Measurements from ENCODE around the gene ZNF516. TPM values are rescaled to one million over a fixed set of nuclear protein-coding genes. Genes with fewer than 3 reads are reported as not detected.

The ZNF516 gene
- total and polyA plus RNA-seq, 7 donors, result 2.1 to 29.9 (median 24.3) TPM

DNA sequence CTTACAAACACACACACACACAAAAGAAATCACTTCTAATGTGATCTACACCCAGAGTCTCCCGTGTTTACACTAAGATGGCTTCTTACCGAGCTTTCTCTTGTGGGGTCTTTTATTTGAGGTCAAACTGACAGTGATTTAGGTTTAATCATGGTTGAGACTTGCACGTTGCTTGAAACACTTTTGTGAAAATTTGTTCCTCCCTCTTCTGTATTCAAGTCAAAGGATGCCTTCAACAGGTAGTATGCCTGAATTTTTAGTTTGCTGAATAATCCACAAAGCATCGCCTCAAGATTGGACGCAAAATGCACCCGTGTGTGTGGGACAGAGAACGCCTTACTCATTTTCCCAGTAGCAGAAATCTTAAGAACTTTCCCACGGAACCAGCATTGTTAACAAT, 4.0 kb upstream of the ZNF516 start:
- H3K4me1 ChIP-seq, result peaks cover 0 to 13% (median 3%) of the 10 kb centered on the region in 4 donors
- no peak for DNase-seq
- intact Hi-C loops (cut with DNase I), result loop anchor here (5.0 to 10.0 kb wide), 3 partner anchors 102 to 326 kb away; partner anchors contain the start of gene ZNF236
- H3K36me3 ChIP-seq, result no peaks in the 10 kb centered on the region
- no peak overlapping the region for H3K4me3 ChIP-seq
- TF ChIP-seq POLR2AphosphoS5 (IDR thresholded peaks at IDR 0.05) (no peak), EP300 (IDR thresholded peaks at IDR 0.05) (no peak), POLR2A (IDR thresholded peaks at IDR 0.05) (no peak)
- TF ChIP-seq, protein P1, sequence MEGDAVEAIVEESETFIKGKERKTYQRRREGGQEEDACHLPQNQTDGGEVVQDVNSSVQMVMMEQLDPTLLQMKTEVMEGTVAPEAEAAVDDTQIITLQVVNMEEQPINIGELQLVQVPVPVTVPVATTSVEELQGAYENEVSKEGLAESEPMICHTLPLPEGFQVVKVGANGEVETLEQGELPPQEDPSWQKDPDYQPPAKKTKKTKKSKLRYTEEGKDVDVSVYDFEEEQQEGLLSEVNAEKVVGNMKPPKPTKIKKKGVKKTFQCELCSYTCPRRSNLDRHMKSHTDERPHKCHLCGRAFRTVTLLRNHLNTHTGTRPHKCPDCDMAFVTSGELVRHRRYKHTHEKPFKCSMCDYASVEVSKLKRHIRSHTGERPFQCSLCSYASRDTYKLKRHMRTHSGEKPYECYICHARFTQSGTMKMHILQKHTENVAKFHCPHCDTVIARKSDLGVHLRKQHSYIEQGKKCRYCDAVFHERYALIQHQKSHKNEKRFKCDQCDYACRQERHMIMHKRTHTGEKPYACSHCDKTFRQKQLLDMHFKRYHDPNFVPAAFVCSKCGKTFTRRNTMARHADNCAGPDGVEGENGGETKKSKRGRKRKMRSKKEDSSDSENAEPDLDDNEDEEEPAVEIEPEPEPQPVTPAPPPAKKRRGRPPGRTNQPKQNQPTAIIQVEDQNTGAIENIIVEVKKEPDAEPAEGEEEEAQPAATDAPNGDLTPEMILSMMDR (IDR thresholded peaks at IDR 0.05), result no peak
- no peak overlapping the region for H3K27ac ChIP-seq
- 78 to 88% methylated on average over 8 of the region's 8 CpGs for WGBS, 2 donors
- H3K9me3 ChIP-seq, result no peaks in the 10 kb centered on the region
- H3K27me3 ChIP-seq, result no peaks in the 10 kb centered on the region

DNA sequence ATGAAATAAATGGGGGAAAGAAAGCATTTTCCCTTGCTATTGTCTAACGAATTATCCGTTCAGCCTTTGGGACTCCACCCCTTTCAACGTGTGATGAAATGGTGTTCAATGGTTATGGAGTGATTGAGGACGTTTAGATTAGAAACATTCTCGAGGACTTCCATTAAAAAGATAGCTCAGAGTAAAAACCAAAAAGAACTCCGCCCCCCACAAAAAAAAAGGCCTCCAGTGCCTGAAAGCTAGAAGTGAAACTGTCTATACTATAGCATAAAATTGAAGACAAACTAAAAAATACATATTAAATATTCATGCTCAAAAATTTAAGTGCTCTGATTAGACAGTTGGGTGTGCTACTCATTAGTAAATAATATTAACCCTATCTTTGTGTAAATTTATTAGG, 3.0 kb upstream of the ZNF516 start:
- intact Hi-C loops (cut with DNase I), result loop anchor here (5.0 to 10.0 kb wide), 3 partner anchors 101 to 327 kb away; partner anchors contain the start of gene ZNF236
- H3K4me3 ChIP-seq, result no peak overlapping the region
- 29 to 38% methylated on average over 6 of the region's 6 CpGs for WGBS, 2 donors
- H3K27me3 ChIP-seq, result no peaks in the 10 kb centered on the region
- H3K27ac ChIP-seq, result peak overlapping the region in 1 of 4 donors; percentile 87
- no peak for TF ChIP-seq POLR2A (IDR thresholded peaks at IDR 0.05)
- TF ChIP-seq POLR2AphosphoS5 (IDR thresholded peaks at IDR 0.05), result no peak
- no peak for TF ChIP-seq EP300 (IDR thresholded peaks at IDR 0.05)
- TF ChIP-seq, protein P1 (IDR thresholded peaks at IDR 0.05), result no peak
- H3K4me1 ChIP-seq, result peaks cover 0 to 19% (median 3%) of the 10 kb centered on the region in 4 donors
- DNase-seq, result no peak
- H3K36me3 ChIP-seq, result no peaks in the 10 kb centered on the region
- H3K9me3 ChIP-seq, result no peaks in the 10 kb centered on the region

DNA sequence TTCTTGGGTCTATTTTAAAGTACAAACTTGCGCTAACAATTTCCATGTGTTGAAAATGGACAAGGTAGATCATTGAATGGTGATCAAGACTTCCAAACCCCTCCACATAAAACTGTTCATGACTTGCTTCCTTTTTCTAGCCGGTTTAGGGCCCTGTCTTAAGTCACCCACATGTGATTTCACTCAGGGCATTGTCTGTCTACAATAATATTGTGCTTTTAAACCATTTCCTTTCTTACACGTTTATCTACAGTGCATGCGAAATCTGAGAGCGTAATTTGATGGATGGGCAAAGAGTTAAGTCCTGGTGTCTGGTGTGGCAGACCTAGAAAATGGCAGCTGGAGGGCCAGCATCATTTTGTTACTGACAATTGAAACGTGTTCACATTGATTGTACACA, 2.0 kb upstream of the ZNF516 start:
- no peaks in the 10 kb centered on the region for H3K36me3 ChIP-seq
- H3K27ac ChIP-seq, result peak overlapping the region; percentile 84 to 94 (median 90)
- 55 to 67% methylated on average over 6 of the region's 6 CpGs for WGBS, 2 donors
- H3K27me3 ChIP-seq, result no peaks in the 10 kb centered on the region
- H3K4me1 ChIP-seq, result peaks cover 0 to 20% (median 3%) of the 10 kb centered on the region in 4 donors
- no peak for DNase-seq
- intact Hi-C loops (cut with DNase I), result loop anchor here (5.0 to 10.0 kb wide), 3 partner anchors 100 to 328 kb away; partner anchors contain the start of gene ZNF236
- no peak overlapping the region for H3K4me3 ChIP-seq
- no peaks in the 10 kb centered on the region for H3K9me3 ChIP-seq
- TF ChIP-seq, protein P1 (IDR thresholded peaks at IDR 0.05), result no peak
- TF ChIP-seq POLR2A (IDR thresholded peaks at IDR 0.05), result no peak
- TF ChIP-seq EP300 (IDR thresholded peaks at IDR 0.05), result no peak
- TF ChIP-seq POLR2AphosphoS5 (IDR thresholded peaks at IDR 0.05), result no peak

DNA sequence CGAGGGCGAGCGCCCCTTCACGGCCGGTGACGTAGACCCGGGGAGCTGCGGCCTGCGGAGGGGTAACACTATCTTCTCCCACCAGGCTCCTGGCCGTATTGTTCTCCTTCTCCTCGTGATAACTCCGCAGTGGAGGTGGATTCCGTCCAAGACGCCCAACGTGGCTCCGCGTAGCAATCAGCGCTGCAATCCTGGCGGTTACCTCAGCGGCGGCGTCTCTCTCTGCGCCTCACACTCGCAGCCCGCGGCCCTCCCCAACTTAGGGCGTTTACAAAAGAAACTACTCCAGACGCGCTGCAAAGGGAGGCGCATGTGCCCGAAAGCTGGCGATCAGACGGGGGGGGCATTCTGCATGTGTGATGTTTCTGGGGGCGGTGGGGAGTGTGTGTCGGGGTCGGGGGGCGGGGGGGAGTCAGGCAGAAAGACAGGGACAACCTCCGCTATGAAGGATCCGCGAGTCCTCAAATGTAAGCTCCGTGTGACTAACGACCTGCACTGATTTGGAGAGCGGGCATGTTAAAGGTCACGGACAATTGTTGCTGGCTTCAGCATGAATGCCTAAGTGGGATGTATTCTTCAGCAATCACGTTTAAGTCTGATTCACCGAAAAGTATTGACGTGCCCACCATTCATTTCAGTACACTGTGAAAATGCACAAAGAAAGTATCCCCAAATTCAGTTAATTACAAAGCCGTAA, 1.3 kb upstream of the ZNF516 start:
- H3K27me3 ChIP-seq, result no peaks in the 10 kb centered on the region
- peak in 3 of 4 donors; percentile 31 to 68 (median 64) for TF ChIP-seq POLR2AphosphoS5 (IDR thresholded peaks at IDR 0.05)
- TF ChIP-seq POLR2A (IDR thresholded peaks at IDR 0.05), result no peak
- TF ChIP-seq, protein P1 (IDR thresholded peaks at IDR 0.05), result no peak
- TF ChIP-seq EP300 (IDR thresholded peaks at IDR 0.05), result no peak
- intact Hi-C loops (cut with DNase I), result loop anchor here (5.0 to 10.0 kb wide), 3 partner anchors 99 to 328 kb away; partner anchors contain the start of gene ZNF236
- DNase-seq, result peak; percentile 90
- peak overlapping the region; percentile 62 to 74 (median 66) for H3K4me3 ChIP-seq
- H3K36me3 ChIP-seq, result no peaks in the 10 kb centered on the region
- H3K9me3 ChIP-seq, result no peaks in the 10 kb centered on the region
- H3K4me1 ChIP-seq, result peaks cover 0 to 23% (median 3%) of the 10 kb centered on the region in 4 donors
- WGBS, 2 donors, result 7 to 19% methylated on average over 48 of the region's 48 CpGs
- H3K27ac ChIP-seq, result peak overlapping the region; percentile 84 to 94 (median 90)

All from sigmoid colon (tissue), 7 donors.